Stimulated activated naive CD8-positive, alpha-beta T cell treated with anti-CD3 and anti-CD28 coated beads, Interleukin-15, Interleukin-2, amounts not matched to agents 100 U/mL and 50 U/mL, for 24 hours (primary cell): ENCODE data around the gene GLIS1.

ENCODE experiments used
- ATAC-seq: fragments of 150-1000 bp; cut with Tn5 transposase; one replicate; pipeline ENCODE4 v1.10.0; 2021
- DNase-seq: peaks from one replicate; pipeline ENCODE4 v3.0.0; 2021

The GLIS1 gene

GRCh38 chr1:53506355-53507050, 232.5 kb downstream of the GLIS1 start:
- DNase-seq (no peak), ATAC-seq (no peak)

- ATAC-seq, result no peak
- DNase-seq, result no peak
Measured at GRCh38 chr1:53505891-53506290, 233.1 kb downstream of the GLIS1 start.

DNA sequence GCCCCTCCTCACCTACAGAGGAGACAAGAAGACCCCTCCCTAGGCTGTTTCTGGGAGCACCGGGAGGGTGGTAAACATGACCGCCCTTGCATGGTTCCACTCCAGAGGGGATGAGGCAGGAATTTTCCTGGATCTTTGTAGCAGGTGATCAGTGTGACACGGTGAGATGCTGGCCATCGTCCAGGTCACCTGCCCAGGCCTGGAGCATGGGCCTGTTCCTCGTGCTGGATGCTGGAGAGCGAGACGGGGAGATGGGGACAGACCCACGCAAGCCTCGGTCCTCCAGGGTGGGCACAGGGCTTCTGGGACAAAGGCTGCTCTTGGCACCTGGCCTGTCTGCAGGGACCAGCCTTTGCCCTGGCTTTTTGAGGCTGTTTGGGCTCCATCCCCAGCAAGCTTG, 233.6 kb downstream of the GLIS1 start:
- DNase-seq (no peak), ATAC-seq (no peak)

GRCh38 chr1:53504901-53505300, 234.1 kb downstream of the GLIS1 start:
- DNase-seq, result no peak
- ATAC-seq, result no peak

DNA sequence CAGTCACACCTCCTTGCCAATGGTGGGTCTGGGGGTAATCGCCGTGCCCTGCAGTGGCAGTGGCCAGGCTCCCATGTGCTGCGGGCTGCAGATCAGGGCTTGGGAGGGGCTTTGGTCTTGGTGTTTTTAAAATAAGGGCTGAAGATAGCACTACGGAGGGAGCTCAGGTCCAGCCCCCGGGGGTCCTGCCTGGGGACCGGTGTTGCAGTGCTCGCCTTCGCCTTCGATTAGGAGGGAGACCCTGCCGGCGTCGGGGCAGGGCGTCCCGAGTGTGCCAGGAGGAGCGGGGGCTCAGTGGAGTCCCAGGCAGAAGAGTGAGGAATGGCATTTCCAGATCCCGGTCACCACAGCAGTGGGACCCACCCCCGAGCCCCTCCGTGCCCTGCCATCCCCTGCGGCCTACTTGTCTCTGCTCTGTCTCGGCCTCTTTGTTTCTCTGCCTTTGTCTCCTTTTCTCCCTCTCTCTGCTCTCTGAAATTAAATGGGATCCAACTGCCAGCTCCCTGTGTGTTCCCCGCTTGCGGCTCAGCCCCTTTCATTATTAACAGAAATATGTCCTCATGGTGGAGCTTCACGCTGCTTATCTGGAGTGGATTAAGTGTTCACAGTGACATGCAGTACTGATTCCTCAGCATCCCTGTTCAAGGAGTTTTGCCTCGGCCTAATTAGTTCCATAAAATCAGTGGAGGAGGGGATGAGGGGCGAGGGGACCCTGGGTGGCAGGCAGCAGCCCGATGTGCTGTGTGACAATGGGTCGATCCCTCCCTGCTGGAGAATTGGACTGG, 235.3 kb downstream of the GLIS1 start:
- DNase-seq (no peak), ATAC-seq (no peak)

GRCh38 chr1:53502641-53503432, 236.1 kb downstream of the GLIS1 start:
- ATAC-seq (no peak), DNase-seq (no peak)

DNA sequence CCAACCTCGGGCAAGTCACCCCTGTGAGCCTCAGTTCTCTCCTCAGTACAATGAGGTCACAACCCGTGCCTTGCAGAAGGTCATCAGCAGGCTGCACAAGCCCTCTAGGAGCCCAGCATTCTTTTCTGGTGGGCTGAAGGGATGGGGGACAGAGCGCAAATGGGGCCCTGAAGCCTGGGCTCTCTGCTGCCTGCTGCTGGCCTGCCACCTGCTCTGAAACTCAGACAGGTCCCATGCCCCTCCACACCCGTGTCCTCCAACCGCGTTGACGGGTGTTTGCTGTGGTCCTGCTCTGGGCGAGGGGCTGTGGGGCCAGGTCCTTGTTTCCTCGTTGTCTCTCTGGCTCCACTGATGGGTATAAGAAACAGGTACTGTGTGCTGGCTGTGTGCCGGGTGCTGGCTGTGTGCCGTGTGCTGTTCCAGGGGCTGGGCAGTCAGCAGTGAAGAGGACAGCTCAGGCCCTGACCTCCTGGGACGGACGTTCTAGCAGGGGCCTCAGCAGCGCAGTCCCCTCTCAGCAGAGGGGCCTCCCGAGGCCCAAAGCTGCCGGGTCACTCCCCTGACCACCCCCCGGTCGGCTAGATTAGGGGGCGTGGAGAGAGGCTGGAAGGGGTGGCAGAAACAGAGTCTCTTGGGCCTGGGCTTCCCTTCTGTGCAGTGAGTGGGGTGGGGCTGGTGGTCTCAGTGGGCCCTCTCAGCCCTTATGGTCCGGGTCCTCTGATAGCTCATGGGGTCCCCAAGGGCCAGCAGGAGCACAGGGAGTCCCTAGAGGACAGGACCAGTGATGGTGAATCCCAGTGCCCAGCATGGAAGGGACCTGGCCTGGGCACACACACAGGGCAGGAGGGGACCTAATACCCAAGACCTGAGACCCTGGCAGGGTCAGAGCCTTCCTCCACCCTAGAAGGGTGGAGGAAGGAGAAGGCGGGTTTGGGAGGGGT, 237.6 kb downstream of the GLIS1 start:
- no peak for ATAC-seq
- DNase-seq, result no peak

- DNase-seq (no peak), ATAC-seq (no peak)
Measured at GRCh38 chr1:53500204-53501064, 238.5 kb downstream of the GLIS1 start.

DNA sequence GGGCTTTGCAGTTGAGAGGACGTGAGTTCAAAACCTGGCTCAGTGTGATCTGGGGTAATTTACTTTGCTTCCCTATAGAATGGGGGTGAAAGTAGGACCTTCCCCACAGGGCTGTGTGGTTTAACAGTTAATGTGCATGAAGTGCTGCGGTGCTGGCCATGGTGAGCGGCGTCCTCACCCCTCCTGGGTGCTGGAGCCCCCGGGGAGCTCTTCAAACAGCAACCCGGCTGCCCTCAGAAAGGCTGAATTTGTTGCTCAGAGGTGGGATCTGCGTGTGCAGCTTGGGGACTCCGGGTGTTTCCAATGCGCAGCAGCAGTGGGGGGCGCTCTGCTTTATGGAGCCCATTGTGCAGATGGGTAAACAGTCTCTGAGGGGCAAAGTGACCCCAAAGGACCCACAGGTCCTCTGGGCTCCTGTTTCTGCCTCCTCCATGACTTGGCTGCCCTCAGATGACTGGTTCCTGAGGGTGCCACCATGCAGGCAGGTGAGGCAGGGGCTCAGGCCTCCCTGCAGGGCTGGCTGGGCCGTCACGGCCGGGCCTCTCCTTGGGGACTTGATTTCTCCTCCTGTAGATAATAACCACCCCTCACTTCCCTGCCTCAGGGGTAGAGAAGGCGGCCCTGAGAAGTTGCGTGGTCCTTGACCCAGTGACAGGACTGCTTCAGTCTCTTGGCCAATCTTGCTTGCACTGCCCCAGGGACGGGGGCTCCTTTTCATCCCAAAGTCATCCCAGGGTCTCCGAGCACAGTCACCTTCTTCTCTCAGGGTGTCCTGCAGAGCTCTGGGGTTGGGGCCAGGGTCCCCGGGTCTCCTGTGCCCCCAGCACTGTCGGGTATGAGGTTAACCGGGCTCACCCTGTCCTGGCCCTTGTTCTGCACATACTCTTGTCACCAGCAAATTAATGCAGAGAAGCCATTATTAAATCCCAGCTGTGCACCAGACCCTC, 239.4 kb downstream of the GLIS1 start:
- no peak for ATAC-seq

DNA sequence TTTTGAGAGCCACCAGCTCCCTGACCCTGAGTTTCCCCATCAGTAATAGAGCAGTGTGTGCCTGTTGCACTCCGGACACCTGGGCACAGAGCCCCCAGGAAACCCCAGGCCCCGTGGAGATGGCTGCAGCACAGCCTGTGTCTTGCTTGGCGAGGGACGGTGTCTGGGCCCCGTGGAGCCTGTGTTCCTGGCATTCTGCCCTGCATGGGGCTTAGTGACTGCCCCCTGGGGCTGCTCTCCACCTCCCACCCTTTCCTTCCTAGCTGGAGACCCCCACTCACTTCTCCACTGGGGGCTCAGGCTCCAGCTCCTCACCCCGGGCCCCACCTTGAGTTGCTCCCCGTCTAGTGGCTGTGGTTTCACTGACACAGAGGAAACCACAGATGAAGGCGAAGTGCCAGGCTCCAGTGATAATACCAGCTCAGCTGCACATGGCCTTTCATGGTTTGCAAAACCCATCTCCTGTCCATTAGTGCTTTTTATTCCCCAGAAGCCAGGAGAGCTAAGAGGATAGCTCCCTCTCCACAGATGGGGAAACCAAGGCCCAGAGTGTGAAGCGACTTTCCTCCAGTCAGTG, 240.3 kb downstream of the GLIS1 start:
- DNase-seq (no peak), ATAC-seq (no peak)

More for the DNA sequence above, 239.4 kb downstream of the GLIS1 start:
- no peak for DNase-seq

DNA sequence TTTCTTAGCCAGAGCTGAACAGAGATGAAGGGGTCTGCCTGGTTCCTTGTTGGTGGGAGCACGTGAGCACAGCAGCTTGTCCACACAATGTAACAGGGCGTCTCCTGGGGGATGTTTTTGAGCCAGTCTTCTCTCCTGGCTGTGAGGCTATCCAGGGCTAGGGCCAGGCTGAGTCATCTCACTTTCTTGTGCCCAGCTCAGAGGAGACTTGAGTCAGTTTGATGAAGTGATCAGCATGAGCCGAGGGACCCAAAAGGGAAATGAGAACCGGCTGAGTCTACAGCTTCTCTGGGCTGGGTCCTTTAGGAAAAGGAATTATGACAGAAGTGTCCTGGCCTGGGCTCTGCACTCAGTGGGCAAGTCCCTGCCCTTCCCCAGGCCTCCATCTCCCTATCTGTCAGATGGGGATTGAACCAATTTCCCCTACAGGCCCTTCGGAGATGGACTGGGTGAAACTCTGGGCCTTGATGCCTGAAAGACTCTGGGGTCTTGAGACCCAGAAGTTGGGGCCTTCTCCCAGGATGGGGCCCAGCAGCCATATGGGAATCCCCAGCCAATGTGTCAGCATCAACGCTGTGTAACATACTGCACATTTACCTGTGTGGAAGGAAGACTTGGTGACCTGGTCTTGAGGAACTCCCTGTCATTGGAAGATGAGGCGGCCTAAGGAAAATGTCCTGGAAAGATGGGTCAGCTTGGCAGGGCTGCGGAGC, 243.2 kb downstream of the GLIS1 start:
- ATAC-seq (no peak), DNase-seq (no peak)

DNA sequence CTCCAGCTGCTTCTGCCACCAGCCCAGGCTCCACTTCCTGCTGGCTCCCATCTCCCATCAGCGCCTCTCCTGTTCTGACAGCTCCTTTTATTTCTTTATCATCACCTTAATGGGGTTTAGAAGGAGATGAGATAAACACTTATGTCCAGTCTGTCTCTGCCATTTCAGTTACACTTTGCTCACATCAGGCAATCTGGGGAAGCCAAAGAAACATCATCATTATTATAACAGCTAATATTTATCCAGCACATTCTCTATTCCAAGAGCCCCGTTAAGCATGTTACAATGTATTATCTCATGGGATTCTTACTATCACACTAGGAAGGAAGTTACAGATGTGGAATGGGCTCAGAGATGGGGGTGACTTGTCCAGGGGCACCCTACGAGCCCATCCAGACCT, 248.6 kb downstream of the GLIS1 start:
- no peak for ATAC-seq
- DNase-seq, result no peak

DNA sequence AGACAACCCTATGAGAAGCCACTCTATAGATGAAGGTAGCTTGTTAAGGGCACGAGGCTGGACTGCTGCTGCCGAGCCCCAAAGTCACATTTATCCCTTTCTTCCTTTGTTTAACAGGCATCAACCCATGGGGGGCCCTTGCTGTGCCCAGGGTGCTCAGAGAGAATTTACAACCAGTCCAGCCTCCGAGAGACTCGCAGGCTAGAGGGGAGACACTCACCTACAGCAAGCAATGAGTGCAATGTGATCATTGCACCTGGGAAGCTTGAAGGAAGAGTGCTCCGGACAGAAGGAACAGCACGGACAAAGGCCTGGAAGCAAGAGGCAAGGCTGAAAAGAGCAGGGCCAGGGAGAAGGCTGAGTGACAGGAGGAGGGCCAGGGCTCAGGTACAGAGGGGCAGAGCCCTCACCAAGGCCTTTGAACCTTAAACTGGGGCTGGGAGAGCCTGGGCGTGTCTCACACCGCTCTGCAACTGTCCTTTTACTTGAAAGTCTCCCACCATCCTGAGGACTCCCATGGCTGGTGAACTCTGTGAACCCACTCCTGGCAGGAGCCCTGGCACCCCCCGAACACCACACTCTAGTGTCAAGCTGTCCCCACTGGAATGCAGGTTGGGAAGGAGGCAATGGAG, 252.5 kb downstream of the GLIS1 start:
- ATAC-seq, result no peak
- no peak for DNase-seq

- ATAC-seq, result peak; percentile 59
- peak; percentile 80 for DNase-seq
Measured at GRCh38 chr1:53485478-53486394, 253.2 kb downstream of the GLIS1 start.

GRCh38 chr1:53484705-53485477, 254.1 kb downstream of the GLIS1 start:
- DNase-seq (no peak), ATAC-seq (no peak)

DNA sequence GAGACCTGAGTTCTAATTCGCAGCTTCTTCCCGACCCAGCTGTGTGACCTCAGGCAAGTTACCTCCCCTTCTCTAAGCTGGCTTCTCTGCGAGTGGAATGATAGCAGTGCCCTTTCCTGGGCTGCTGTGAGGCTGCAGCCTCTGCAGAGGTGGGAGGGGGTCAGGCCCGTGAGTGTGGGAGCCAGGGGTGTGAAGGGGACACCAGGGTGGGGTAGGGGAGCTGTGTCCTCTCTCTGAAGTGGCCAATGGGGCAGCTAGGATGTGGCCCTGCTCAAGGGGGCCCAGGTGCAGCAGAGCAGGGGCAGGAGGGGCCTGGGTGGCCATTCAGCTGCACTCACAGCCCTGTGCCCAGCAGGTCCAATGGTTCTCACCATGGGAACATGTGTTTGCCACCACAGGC, 255.3 kb downstream of the GLIS1 start:
- DNase-seq (no peak), ATAC-seq (no peak)
